ENCODE results near the gene STK36.

GRCh38 chr2:218662827-218663226 is 9.1 kb upstream of the STK36 start:
- TF ChIP-seq, protein P1, sequence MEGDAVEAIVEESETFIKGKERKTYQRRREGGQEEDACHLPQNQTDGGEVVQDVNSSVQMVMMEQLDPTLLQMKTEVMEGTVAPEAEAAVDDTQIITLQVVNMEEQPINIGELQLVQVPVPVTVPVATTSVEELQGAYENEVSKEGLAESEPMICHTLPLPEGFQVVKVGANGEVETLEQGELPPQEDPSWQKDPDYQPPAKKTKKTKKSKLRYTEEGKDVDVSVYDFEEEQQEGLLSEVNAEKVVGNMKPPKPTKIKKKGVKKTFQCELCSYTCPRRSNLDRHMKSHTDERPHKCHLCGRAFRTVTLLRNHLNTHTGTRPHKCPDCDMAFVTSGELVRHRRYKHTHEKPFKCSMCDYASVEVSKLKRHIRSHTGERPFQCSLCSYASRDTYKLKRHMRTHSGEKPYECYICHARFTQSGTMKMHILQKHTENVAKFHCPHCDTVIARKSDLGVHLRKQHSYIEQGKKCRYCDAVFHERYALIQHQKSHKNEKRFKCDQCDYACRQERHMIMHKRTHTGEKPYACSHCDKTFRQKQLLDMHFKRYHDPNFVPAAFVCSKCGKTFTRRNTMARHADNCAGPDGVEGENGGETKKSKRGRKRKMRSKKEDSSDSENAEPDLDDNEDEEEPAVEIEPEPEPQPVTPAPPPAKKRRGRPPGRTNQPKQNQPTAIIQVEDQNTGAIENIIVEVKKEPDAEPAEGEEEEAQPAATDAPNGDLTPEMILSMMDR (IDR thresholded peaks at IDR 0.05): no peak
- TF ChIP-seq POLR2AphosphoS5 (IDR thresholded peaks at IDR 0.05) (no peak), POLR2A (IDR thresholded peaks at IDR 0.05) (no peak)

Data from transverse colon (tissue), 4 donors.